Measurements from ENCODE around the gene EPX. TPM values are rescaled to one million over a fixed set of nuclear protein-coding genes. Genes with fewer than 3 reads are reported as not detected.

Gene EPX
- total RNA-seq, 1 experiment from 2014 or later, result not detected

DNA sequence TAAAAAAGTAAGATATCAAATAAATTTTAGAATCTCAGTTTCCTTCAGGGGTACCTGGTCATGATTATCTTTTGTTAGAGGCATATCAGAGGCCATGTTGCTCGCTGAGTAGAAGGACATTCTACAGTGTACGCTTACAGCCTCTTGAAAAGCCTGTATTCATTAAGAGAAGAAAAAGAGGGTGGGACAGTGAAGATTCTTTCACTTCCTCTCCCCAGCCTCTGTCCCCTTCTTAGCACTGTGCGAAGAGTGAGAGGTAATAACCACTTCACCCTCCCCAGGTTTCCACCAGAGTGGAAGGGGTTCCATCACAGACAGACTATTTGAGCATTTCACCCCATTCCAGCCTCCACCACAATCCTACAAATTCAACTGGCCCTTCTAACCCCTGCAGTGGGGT is 41.0 kb downstream of the EPX start:
- Mint-ChIP-seq H3K27ac (ENCODE audit: low read depth, unreplicated experiment) (no peak overlapping the region), H3K27me3 (ENCODE audit: insufficient read depth, unreplicated experiment) (peaks cover 69% of the 10 kb centered on the region), H3K36me3 (ENCODE audit: insufficient read depth, unreplicated experiment) (no peaks in the 10 kb centered on the region), H3K9me3 (ENCODE audit: unreplicated experiment) (no peaks in the 10 kb centered on the region), H3K4me1 (ENCODE audit: insufficient read depth, unreplicated experiment) (no peaks in the 10 kb centered on the region), H3K4me3 (ENCODE audit: unreplicated experiment) (no peak overlapping the region)
- ChIA-PET CTCF (no interaction called here), POLR2A (no interaction called here)
- no peak for DNase-seq (ENCODE audit: unreplicated experiment)
- TF ChIP-seq CTCF (IDR thresholded peaks at IDR 0.05; ENCODE audit: unreplicated experiment), result no peak
- intact Hi-C loops (cut with micrococcal nuclease), result no loop called here
- BruUV-seq (replicated peaks), result no TSS peak

- no peaks in the 10 kb centered on the region for H3K4me1 Mint-ChIP-seq (ENCODE audit: insufficient read depth, unreplicated experiment)
- H3K9me3 Mint-ChIP-seq (ENCODE audit: unreplicated experiment), result no peaks in the 10 kb centered on the region
- ChIA-PET POLR2A (no interaction called here), CTCF (no interaction called here)
- peaks cover 78% of the 10 kb centered on the region for H3K27me3 Mint-ChIP-seq (ENCODE audit: insufficient read depth, unreplicated experiment)
- no peak overlapping the region for H3K27ac Mint-ChIP-seq (ENCODE audit: low read depth, unreplicated experiment)
- TF ChIP-seq CTCF (IDR thresholded peaks at IDR 0.05; ENCODE audit: unreplicated experiment), result no peak
- intact Hi-C loops (cut with micrococcal nuclease), result no loop called here
- no peak overlapping the region for H3K4me3 Mint-ChIP-seq (ENCODE audit: unreplicated experiment)
- H3K36me3 Mint-ChIP-seq (ENCODE audit: insufficient read depth, unreplicated experiment), result no peaks in the 10 kb centered on the region
- DNase-seq (ENCODE audit: unreplicated experiment), result no peak
- BruUV-seq (replicated peaks), result no TSS peak
Observed at GRCh38 chr17:58234512-58234911, 42.0 kb downstream of the EPX start.

DNA sequence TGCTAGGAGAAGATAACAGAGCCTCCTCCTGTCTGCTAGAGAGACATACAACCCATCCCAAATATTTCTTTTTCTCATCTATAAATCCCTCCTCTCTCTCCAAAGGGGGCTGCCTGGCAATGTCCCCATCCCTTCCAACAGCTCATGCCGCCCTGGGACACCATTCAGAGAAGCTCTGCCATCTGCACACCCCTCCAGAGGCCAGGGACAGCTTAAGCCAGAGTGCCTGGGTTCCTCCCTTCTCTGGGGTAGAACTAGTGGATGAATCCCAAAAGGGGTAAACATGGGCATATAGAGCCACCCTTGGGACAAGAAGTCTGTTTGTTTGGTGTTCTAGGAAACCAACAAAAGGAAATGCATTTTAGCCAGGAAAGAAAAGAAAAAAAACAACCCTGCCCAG is 43.3 kb downstream of the EPX start:
- TF ChIP-seq CTCF (IDR thresholded peaks at IDR 0.05; ENCODE audit: unreplicated experiment), result no peak
- no TSS peak for BruUV-seq (replicated peaks)
- H3K9me3 Mint-ChIP-seq (ENCODE audit: unreplicated experiment), result no peaks in the 10 kb centered on the region
- H3K4me3 Mint-ChIP-seq (ENCODE audit: unreplicated experiment), result no peak overlapping the region
- DNase-seq (ENCODE audit: unreplicated experiment), result no peak
- ChIA-PET POLR2A (interaction anchor here (0.5 to 0.9 kb wide), 3 partner anchors 12 to 97 kb away, joined by 3 to 4 read pairs (median 3); no protein-coding TSS in a partner anchor), CTCF (interaction anchor here (2.0 kb wide), 1 partner anchor 14 kb away, joined by 7 read pairs; no protein-coding TSS in a partner anchor)
- H3K27me3 Mint-ChIP-seq (ENCODE audit: insufficient read depth, unreplicated experiment), result peaks cover 88% of the 10 kb centered on the region
- no peaks in the 10 kb centered on the region for H3K36me3 Mint-ChIP-seq (ENCODE audit: insufficient read depth, unreplicated experiment)
- H3K27ac Mint-ChIP-seq (ENCODE audit: low read depth, unreplicated experiment), result no peak overlapping the region
- H3K4me1 Mint-ChIP-seq (ENCODE audit: insufficient read depth, unreplicated experiment), result no peaks in the 10 kb centered on the region
- intact Hi-C loops (cut with micrococcal nuclease), result no loop called here

GRCh38 chr17:58236394-58236793 is 43.9 kb downstream of the EPX start:
- no peak for TF ChIP-seq CTCF (IDR thresholded peaks at IDR 0.05; ENCODE audit: unreplicated experiment)
- H3K27ac Mint-ChIP-seq (ENCODE audit: low read depth, unreplicated experiment), result no peak overlapping the region
- no peak overlapping the region for H3K4me3 Mint-ChIP-seq (ENCODE audit: unreplicated experiment)
- BruUV-seq (replicated peaks), result no TSS peak
- H3K4me1 Mint-ChIP-seq (ENCODE audit: insufficient read depth, unreplicated experiment), result no peaks in the 10 kb centered on the region
- DNase-seq (ENCODE audit: unreplicated experiment), result no peak
- H3K9me3 Mint-ChIP-seq (ENCODE audit: unreplicated experiment), result no peaks in the 10 kb centered on the region
- intact Hi-C loops (cut with micrococcal nuclease), result no loop called here
- H3K36me3 Mint-ChIP-seq (ENCODE audit: insufficient read depth, unreplicated experiment), result no peaks in the 10 kb centered on the region
- CTCF ChIA-PET, result interaction anchor here (2.0 kb wide), 1 partner anchor 14 kb away, joined by 7 read pairs; no protein-coding TSS in a partner anchor
- H3K27me3 Mint-ChIP-seq (ENCODE audit: insufficient read depth, unreplicated experiment), result peaks cover 88% of the 10 kb centered on the region
- POLR2A ChIA-PET, result interaction anchor here (0.6 to 1.3 kb wide), 4 partner anchors 8 to 181 kb away, joined by 3 to 4 read pairs (median 4); partner anchors contain the start of gene RNF43

All from MCF 10A (cell line).